Left colon (tissue), 2 donors: ENCODE data around the gene TPK1. TPM values are rescaled to one million over a fixed set of nuclear protein-coding genes. Genes with fewer than 3 reads are reported as not detected.
"Not testable (repeated sequence)": the region's sequence is repeated elsewhere in the genome, so short reads cannot be mapped to it uniquely, and the experiment has no call there.

Source experiments
- ATAC-seq: fragments of 200-7000 bp; cut with Tn5 transposase; one replicate; pipeline ENCODE4 v1.9.1; 2020; ENCODE audit warnings: mild to moderate bottlenecking, moderate library complexity
- DNase-seq, 2 donors: peaks; one replicate each; pipeline ENCODE4 v3.0.0-alpha.2; 2020
- intact Hi-C, 2 donors: fragments of 100-400 bp; cut with DNase I in 1 of 2; cut with micrococcal nuclease in 1 of 2; formaldehyde crosslinking; loops; one replicate each; pipeline versions ENCODE4 v1.11.2 to v1.14.0; 2022; cut with DNase I, micrococcal nuclease
- total RNA-seq, 2 donors: library from RNA; stranded (reverse); fragmentation: NEBNext Ultra II Directional; extraction: Animal tissue kit (Norgen Biotek cat#: 25700); gene quantifications; one replicate each; pipeline ENCODE4 v1.2.1, GENCODE V29; 2021
- donor health status: DM: no; HTN: no; CAD: no.
- donor health status: DM: yes; HTN: yes; CAD: no.

TPK1 gene
- total RNA-seq, 2 donors from 2014 or later, result 12.3 to 25.5 TPM

- ATAC-seq (no peak), DNase-seq (no peak)
- intact Hi-C loops, result no loop called here
Measured at GRCh38 chr7:144785521-144785920, 50.3 kb downstream of the TPK1 start.

GRCh38 chr7:144784943-144785342 is 50.9 kb downstream of the TPK1 start:
- no peak for ATAC-seq
- intact Hi-C loops, result no loop called here
- DNase-seq, result no peak

GRCh38 chr7:144784441-144784840 is 51.4 kb downstream of the TPK1 start:
- DNase-seq (no peak), ATAC-seq (no peak)
- intact Hi-C loops, result no loop called here

GRCh38 chr7:144782883-144783282 is 53.0 kb downstream of the TPK1 start:
- DNase-seq (no peak), ATAC-seq (no peak)
- intact Hi-C loops, result no loop called here

- intact Hi-C loops, result no loop called here
- DNase-seq, result no peak
- no peak for ATAC-seq
Measured at GRCh38 chr7:144780071-144780608, 55.7 kb downstream of the TPK1 start.

- intact Hi-C loops, DNase-seq, ATAC-seq: not testable (repeated sequence)
Measured at GRCh38 chr7:144777889-144778288, 58.0 kb downstream of the TPK1 start.

GRCh38 chr7:144777005-144777839 is 58.6 kb downstream of the TPK1 start:
- DNase-seq (no peak), ATAC-seq (peak; percentile 95)
- intact Hi-C loops, result no loop called here

GRCh38 chr7:144776447-144776846 is 59.4 kb downstream of the TPK1 start:
- DNase-seq (no peak), ATAC-seq (no peak)
- intact Hi-C loops, result no loop called here

- DNase-seq (no peak), ATAC-seq (peak; percentile 34)
- intact Hi-C loops, result no loop called here
Measured at GRCh38 chr7:144775749-144776148, 60.1 kb downstream of the TPK1 start.

GRCh38 chr7:144771927-144772326 is 63.9 kb downstream of the TPK1 start:
- no peak for DNase-seq
- no peak for ATAC-seq
- intact Hi-C loops, result no loop called here

- intact Hi-C loops, result no loop called here
- no peak for ATAC-seq
Measured at GRCh38 chr7:144771174-144771573, 64.7 kb downstream of the TPK1 start.

GRCh38 chr7:144769352-144769751 is 66.5 kb downstream of the TPK1 start:
- intact Hi-C loops, result no loop called here
- no peak for DNase-seq
- no peak for ATAC-seq

More at GRCh38 chr7:144771174-144771573, 64.7 kb downstream of the TPK1 start:
- no peak for DNase-seq

- ATAC-seq (no peak), DNase-seq (no peak)
- intact Hi-C loops, result no loop called here
Measured at GRCh38 chr7:144768633-144769032, 67.2 kb downstream of the TPK1 start.

GRCh38 chr7:144763291-144763690 is 72.6 kb downstream of the TPK1 start:
- intact Hi-C loops, result no loop called here
- peak; percentile 40 for ATAC-seq
- peak in 1 of 2 donors; percentile 44 for DNase-seq

GRCh38 chr7:144762853-144763252 is 73.0 kb downstream of the TPK1 start:
- ATAC-seq (no peak), DNase-seq (no peak)
- intact Hi-C loops, result no loop called here

GRCh38 chr7:144761493-144761892 is 74.4 kb downstream of the TPK1 start:
- ATAC-seq (no peak), DNase-seq (no peak)
- intact Hi-C loops, result no loop called here

GRCh38 chr7:144759653-144760052 is 76.2 kb downstream of the TPK1 start:
- ATAC-seq, result no peak
- intact Hi-C loops, result no loop called here
- DNase-seq, result no peak

- ATAC-seq (peak; percentile 22), DNase-seq (no peak)
- intact Hi-C loops, result no loop called here
Measured at GRCh38 chr7:144747936-144748335, 87.9 kb downstream of the TPK1 start.

- intact Hi-C loops, result no loop called here
- ATAC-seq (peak; percentile 78), DNase-seq (no peak)
Measured at GRCh38 chr7:144738708-144739314, 97.0 kb downstream of the TPK1 start.

- intact Hi-C loops, result no loop called here
- DNase-seq (no peak), ATAC-seq (no peak)
Measured at GRCh38 chr7:144738146-144738545, 97.7 kb downstream of the TPK1 start.
